ENCODE data around the gene PSMD9.
A peak's percentile ranks its signal among the peaks of the same experiment; 100 is the strongest.

Gene PSMD9

GRCh38 chr12:121955258-121956237 is 67.0 kb downstream of the PSMD9 start:
- DNase-seq (ENCODE audit: low spot score): peak; percentile 48

GRCh38 chr12:121957861-121958515 is 69.4 kb downstream of the PSMD9 start:
- DNase-seq (ENCODE audit: low spot score): no peak

- DNase-seq (ENCODE audit: low spot score): no peak
Observed at GRCh38 chr12:121958541-121959240, 70.1 kb downstream of the PSMD9 start.

- no peak for DNase-seq (ENCODE audit: low spot score)
Observed at GRCh38 chr12:121960541-121960940, 72.0 kb downstream of the PSMD9 start.

GRCh38 chr12:121961195-121961879 is 72.7 kb downstream of the PSMD9 start:
- no peak for DNase-seq (ENCODE audit: low spot score)

- DNase-seq (ENCODE audit: low spot score): no peak
Observed at GRCh38 chr12:121963341-121964018, 74.9 kb downstream of the PSMD9 start.

- peak; percentile 72 for DNase-seq (ENCODE audit: low spot score)
Observed at GRCh38 chr12:121964813-121965643, 76.4 kb downstream of the PSMD9 start.

GRCh38 chr12:121966959-121967358 is 78.4 kb downstream of the PSMD9 start:
- no peak for DNase-seq (ENCODE audit: low spot score)

Measured in RKO (cell line).